ENCODE data around the gene MEGF6. TPM values are rescaled to one million over a fixed set of nuclear protein-coding genes. Genes with fewer than 3 reads are reported as not detected.

MEGF6 gene
- total RNA-seq, 1 donor from 2014 or later, result 57.1 TPM

DNA sequence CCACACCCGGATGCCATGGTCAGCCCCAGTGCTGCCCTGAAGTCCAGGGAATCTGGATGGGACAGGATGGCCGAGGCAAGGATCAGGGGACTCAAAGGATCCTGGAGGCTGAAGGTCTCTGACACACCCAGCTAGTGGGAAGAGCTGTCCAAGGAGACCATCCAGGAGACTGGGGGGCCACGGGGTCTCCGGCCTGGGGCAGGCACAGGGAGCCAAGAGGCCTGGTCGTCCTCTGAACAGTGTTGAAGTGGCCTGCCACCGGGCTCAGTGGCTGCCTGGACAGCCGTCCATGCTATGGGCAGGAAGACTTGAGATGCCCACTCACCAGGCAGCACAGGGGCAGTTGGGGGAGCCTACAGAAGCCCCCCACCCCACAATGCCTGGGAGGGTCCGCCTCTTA is 41.9 kb downstream of the MEGF6 start:
- no peak for ATAC-seq
- H3K4me3 ChIP-seq, result no peak overlapping the region
- TF ChIP-seq, protein P1, sequence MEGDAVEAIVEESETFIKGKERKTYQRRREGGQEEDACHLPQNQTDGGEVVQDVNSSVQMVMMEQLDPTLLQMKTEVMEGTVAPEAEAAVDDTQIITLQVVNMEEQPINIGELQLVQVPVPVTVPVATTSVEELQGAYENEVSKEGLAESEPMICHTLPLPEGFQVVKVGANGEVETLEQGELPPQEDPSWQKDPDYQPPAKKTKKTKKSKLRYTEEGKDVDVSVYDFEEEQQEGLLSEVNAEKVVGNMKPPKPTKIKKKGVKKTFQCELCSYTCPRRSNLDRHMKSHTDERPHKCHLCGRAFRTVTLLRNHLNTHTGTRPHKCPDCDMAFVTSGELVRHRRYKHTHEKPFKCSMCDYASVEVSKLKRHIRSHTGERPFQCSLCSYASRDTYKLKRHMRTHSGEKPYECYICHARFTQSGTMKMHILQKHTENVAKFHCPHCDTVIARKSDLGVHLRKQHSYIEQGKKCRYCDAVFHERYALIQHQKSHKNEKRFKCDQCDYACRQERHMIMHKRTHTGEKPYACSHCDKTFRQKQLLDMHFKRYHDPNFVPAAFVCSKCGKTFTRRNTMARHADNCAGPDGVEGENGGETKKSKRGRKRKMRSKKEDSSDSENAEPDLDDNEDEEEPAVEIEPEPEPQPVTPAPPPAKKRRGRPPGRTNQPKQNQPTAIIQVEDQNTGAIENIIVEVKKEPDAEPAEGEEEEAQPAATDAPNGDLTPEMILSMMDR (IDR thresholded peaks at IDR 0.05), result no peak
- H3K4me1 ChIP-seq, result peaks cover 25% of the 10 kb centered on the region
- intact Hi-C loops (cut with DNase I), result no loop called here
- DNase-seq, result no peak
- no peaks in the 10 kb centered on the region for H3K36me3 ChIP-seq
- no peaks in the 10 kb centered on the region for H3K27me3 ChIP-seq (ENCODE audit: low read depth)
- no peak overlapping the region for H3K27ac ChIP-seq
- no peaks in the 10 kb centered on the region for H3K9me3 ChIP-seq

DNA sequence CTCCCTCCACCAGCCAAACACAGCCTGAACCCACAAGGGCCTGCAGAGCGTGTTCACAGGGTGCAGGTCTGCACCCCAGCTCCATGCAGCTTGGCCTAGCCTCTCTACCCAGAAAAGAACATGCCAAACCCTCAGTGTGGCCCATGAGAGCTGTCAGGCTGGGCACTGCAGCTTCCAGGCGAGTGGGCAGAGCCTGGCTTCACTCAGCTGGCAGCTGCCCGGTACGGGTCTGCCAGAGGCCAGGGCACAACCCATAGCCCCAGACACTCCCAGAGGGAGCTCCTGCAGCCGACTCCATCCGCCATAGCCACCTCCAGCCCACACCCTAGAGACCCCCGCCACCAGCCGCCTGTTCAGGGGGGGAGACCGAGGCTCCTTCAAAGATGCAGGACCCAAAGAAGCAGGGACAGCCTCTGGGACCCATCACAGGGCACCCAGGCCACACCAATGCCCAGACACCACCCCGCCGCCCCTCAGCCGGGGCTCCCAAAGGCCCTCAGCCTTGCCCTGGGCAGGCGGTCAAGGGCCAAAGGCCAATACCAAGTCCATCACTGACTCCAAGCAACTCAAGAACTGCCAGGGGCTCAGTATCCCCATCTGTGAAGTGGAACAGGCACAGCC is 42.4 kb downstream of the MEGF6 start:
- Histone ChIP-seq H3K27ac (no peak overlapping the region), H3K9me3 (no peaks in the 10 kb centered on the region), H3K36me3 (no peaks in the 10 kb centered on the region), H3K27me3 (ENCODE audit: low read depth) (no peaks in the 10 kb centered on the region), H3K4me1 (peaks cover 25% of the 10 kb centered on the region), H3K4me3 (no peak overlapping the region)
- DNase-seq (no peak), ATAC-seq (no peak)
- TF ChIP-seq, protein P1 (IDR thresholded peaks at IDR 0.05), result no peak
- intact Hi-C loops (cut with DNase I), result no loop called here

DNA sequence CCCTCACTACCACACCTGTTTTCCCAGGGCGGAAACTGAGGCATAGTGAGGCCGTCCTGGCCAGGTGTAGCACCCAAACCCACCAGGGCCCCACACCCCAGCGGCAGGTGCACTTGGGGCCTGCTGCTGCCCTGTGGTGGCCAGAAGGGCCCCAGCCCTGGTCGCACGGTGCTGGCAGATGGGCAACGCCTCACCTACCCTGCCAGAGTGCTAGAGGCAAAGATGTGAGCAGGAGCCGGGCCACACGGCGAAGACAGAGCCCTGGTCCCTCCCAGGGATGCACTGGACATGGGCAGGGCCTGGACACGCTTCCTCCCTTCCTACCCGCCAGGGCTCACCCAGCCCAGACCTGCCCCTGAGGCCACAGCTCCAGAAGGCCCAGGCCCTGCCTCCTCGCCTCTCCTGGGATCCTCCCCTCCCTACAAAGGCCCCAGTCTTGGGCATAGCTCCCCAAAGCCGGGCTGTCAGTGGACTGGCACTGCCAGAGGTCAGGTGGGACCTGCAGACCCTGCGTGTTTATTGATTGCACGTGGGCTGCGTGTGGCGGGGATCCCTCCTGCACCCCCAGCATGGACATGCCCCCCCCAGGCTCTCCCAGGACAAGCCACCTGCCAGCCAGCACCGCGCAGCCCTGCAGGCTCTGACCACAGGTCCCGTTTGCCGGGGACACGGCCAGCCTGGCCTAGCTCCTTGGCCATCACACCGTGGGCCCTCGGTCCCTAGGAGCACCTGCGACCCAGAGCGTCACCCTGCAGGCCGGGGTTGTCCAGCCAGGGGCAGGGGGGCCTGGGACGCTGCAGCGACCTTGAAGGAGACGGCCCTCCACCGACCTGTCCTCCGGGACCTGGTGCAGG is 44.1 kb downstream of the MEGF6 start:
- DNase-seq (no peak), ATAC-seq (no peak)
- no peak overlapping the region for H3K27ac ChIP-seq
- H3K9me3 ChIP-seq, result no peaks in the 10 kb centered on the region
- H3K4me1 ChIP-seq, result peaks cover 15% of the 10 kb centered on the region
- H3K4me3 ChIP-seq, result no peak overlapping the region
- no peaks in the 10 kb centered on the region for H3K27me3 ChIP-seq (ENCODE audit: low read depth)
- TF ChIP-seq, protein P1 (IDR thresholded peaks at IDR 0.05), result no peak
- no peaks in the 10 kb centered on the region for H3K36me3 ChIP-seq
- intact Hi-C loops (cut with DNase I), result no loop called here

DNA sequence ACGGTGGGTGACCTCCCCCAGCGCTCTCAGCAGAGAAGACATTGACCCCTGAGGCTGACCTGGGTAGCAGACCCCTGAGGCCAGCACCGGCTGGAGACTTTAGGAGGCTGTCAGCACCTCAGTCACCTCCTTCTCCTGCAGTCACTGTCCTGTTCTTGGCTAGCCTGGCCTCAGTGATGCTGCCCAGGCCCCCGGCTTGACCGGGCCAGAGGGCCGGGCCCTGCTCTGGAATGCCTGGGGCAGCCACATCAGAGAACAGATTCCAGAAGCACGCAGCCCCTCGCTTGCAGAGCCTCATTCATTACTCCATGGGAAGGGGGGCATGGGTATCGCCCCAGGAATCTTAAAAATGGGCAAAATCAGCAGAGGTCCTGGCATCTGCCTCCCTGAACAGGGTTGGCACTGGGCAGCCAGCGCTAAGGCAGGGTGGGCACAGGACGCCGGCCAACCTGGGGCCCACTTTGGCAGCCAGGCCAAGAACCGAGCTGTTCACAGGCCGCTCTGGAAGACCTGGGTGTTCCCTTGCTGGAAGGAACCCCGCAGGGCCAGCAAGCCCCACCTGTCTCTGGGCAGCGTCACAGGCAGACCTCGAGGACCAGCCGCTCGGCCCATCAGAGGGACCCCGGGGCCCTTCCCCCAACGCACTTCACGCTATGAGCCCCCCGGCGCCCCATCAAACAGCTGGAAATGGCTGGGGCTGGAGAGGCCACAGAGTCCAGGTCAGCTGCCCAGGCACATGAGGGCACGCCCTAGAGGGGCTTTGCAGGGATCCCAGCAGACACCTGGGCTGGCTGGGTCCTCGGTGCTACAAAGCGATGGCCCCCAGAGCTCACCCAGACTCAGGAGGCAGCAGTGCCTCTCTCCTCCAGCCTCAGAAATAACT is 45.1 kb downstream of the MEGF6 start:
- Histone ChIP-seq H3K4me1 (peaks cover 15% of the 10 kb centered on the region), H3K27me3 (ENCODE audit: low read depth) (no peaks in the 10 kb centered on the region), H3K4me3 (no peak overlapping the region), H3K9me3 (no peaks in the 10 kb centered on the region), H3K36me3 (no peaks in the 10 kb centered on the region), H3K27ac (no peak overlapping the region)
- DNase-seq (no peak), ATAC-seq (no peak)
- intact Hi-C loops (cut with DNase I), result no loop called here
- TF ChIP-seq, protein P1 (IDR thresholded peaks at IDR 0.05), result no peak

Data from lower lobe of right lung (tissue), 2 donors.